Measurements from ENCODE around the gene SDK2.

Gene SDK2

DNA sequence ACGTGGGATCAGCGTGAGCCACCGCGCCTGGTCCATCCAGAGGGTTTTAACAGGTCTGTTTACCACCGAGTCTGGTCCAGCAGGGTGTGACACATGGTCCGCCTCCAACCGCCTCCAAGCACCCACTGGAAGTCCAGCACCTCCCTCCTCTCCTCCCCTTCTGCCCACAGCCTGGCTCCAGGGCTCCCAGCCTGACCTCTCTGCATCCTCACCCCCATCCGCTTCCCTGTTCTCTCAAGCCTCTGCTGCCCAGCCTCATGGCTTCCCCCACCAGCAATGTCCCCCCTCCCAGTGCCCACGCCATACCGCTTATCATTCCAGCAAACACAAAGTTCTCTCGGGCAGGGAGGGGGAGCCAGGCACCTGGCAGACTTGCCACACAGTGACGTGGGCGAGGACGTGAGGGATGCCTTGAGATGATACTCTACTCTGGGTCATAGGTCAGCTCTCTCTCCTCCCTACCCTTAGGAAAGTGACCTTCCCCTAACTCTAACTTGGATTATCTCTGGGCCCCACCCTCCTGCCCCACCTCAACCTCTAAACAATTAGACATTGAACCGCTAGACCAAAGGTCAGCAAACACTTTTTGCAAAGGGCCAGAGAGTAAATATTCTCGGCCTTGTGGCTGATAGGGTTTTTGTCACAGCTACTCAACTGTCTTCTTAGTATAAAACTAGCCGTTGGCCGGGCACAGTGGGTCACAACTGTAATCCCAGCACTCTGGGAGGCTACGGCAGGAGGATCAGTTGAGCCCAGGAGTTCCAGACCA lies 355.5 kb downstream of the SDK2 start:
- no peak for DNase-seq

DNA sequence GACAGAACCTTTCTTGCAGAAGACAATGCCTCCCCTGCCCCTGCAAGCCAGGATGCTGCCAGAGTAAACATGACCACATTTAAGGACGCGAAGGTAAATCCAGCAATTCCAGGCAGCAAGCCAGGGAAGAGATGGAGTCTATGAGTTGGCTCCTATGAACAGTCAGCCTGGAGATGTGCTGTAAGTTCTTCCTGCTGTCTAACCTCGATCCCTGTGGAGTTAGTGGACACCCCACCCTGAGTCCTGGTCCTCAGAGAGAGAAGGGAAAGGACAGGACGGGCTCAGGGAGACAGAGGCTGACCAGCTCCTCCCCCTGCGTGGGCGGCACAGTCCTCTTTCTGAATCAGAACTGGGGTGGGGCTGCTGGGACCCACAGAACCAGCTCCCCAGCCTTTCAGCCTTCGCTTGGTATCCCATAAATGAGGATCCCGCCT lies 357.4 kb downstream of the SDK2 start:
- DNase-seq = no peak

DNA sequence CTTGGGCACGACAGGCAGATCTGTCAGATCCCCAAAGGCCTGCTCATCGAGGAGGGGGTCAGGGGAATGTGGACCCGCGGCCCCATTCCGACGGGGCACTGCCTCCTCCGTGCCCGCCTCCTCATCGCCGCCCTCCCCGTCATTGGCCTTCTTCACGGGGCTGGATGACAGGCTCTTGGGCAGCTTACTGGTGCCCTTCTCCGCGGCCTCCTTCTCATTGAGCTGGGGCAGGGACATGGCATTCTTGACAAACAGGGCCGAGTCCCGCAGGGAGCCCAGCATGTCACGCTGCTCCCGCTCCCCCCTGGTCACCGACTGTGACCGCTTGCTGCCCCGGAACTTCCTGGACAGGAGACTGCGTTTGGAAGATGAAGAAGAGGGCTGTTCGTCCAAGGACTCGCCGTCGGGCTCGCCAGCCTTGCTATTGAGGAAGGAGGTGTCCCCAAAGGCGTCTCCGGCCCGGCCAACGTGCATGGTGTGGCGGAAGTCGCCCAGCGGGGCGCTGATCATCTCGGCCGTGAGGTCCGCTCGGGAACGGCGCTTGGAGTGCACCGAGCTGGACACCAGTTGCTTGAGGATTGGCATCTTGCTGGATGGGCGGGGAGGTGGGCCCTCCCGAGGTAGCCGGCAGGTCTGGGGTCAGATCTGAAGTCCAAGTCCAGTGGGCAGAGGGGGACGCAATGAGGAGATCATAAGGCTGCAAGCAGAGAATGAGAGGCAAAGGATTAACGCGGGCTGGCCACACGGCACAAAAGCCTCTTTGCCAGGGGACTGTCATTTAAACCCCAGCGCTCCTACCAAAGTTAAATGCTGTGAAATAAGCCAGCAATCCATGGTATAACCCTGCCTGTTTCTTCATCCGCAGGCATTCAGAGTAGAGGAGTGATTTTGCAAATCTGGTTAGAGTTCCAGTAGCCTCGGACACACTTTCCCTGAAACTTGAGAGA lies 358.1 kb downstream of the SDK2 start:
- no peak for DNase-seq

DNA sequence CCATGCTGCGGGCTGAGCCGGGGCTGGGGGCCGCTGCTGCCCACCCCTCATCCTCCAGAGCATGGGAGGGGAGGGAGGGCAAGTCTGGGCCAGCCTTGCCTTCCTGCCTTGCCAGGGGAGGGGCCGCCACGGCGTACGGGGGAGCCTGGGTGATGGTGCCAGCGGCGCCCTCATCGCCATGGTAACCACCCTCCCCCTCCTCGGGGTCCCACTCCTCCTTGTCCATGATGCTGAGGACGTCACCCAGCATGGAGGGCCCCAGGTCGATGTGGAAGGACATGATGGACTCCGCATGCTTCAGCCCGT lies 358.7 kb downstream of the SDK2 start:
- no peak for DNase-seq

DNA sequence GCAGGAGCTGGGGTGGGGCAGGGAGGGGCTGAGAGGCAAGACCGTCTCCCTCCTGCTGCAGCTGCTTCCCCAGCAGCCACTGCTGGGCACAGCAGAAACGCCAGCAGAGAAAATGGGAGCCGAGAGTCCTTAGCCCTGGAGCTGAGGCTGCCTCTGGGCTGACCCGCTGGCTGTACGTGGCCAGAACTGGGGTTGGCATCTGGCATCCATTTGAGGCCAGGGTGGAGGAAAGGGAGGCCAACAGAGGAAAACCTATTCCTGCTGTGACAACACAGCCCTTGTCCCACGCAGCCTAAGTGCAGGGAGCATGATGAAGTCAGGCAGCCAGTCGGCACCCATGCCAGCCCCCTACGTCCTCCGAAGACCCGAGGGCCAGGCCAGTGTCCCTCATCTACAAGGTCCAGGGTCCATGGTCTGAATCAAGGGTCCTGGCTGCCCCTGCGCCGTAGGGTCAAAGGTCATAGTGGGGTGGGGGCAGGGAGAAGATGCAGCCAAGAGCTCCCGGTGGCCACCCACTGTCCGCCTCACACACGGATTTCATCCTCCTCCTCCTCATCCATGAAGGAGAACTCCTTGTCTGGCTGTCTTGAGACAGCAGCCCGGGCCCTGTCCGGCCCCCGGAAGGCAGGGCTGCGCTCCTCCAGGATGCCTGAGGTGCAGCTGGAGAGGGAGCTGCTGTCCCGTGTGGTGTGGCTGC lies 359.2 kb downstream of the SDK2 start:
- DNase-seq = no peak

All from right forelimb (tissue), 1 donor.